Fibroblast of lung (primary cell): Measurements from ENCODE around the gene GOLT1B.

Experiments
- CTCF ChIP-seq, 2 donors: IDR thresholded peaks in 1 of 2; conservative IDR thresholded peaks in 1 of 2; 1 replicate in 1 of 2; 2 replicates in 1 of 2; pipeline ENCODE4 v1.5.1; 2011 to 2012; ENCODE audit warnings: low read length in 2 of 2, control low read depth in 1 of 2, inconsistent platforms in 1 of 2, low read depth in 1 of 2, mild to moderate bottlenecking in 1 of 2
- EZH2 ChIP-seq: IDR thresholded peaks from 2 replicates; pipeline ENCODE4 v1.5.1; 2012; ENCODE audit warnings: low read length, control low read depth, mild to moderate bottlenecking; ENCODE audit errors: missing control alignments

GRCh38 chr12:21553329-21553675 is 51.7 kb downstream of the GOLT1B start:
- no peak for TF ChIP-seq EZH2
- TF ChIP-seq CTCF (conservative IDR thresholded peaks at IDR 0.05 in 1 of 2, IDR thresholded peaks at IDR 0.05 in 1 of 2; ENCODE audit: low read depth in 1 of 2, low read length in 2 of 2), result no peak
